NCI-H345 (cell line): ENCODE data around the gene INPP5K.

Experiments
- DNase-seq: peaks from one replicate; lab custom pipeline; 2025; lab: John Stamatoyannopoulos, UW

Gene INPP5K

DNA sequence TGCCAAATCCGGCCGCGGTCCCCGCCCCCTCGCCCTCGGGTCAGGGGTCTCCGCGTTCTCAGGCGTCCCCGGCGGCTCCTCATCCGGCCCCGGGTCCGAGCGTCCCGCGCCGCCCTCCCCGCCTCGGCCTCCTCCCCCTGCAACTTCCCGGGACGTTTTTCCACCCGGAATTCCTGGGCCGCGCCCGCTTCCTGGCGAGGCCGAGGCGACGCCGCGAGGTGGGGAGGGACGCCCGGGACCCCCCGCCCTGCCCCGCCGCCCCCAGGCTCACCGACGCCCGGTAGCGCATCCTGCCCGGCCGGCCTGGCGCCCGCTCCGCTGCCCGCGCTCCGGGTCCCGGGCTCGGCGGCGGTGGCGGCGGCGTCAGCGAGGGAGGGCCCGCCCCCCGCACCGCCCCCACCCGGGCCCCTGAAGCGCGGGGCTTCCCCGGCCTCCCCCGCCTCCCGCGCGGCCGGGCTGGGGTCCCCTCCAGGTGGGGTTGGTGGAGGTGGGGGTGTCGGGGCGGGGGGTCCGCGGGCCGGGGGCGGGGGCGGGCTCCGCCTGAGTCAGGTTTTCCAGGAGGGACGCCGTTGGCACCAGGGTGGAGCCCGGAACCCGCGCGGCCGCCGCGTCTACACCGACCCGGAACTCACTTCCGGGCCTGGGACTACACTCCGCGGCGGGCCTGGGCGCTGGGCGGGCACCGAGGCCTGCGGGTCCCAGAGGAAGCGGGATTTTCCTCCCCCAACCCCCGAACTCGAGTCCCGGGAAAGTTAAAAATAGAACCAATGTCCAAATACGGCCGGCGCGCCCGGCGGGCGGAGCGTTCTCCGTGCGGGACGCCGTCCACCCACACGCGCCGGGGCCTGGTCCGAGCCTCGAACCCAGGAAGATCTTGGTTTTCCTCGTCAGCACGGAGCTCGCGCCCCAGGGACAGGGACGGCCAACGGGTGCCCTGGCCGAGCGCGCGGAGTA lies 30.7 kb downstream of the INPP5K start:
- DNase-seq = peak; percentile 29

DNA sequence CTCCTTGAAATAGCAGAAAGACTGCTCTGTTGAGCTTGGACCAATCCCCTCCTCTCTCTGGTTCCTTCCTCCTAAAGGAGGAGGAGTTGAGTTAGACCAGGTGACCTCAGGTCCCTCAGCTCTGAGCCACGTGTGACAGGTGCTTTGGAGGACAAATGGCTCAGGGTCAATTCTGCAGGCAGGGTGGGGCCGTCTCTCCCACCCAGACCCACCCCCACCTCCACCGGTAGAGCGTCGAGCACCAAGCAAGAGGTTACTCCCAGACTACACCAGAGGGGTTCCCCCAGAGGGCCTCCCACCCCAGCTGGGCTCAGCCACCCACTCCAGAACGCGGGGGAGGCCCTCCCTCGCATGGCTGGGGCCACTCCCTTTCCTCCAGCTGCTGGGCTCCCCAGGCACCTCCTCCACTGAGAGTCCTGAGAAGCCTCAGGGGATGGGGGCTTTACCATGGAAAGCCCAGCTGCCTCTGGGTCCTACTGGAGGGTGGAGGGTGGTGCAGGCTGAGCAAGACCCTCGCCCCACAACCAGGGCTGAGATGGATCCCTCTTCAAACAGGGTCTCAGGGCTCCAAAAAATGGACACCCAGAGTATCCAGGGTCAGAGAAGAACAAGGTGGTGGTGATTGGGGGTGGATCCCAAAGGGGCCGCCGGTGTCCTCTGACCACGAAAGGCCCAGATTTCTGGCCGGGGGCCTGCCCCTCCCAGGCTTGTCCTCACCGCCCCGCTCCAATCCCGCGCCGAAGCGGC lies 31.6 kb downstream of the INPP5K start:
- peak; percentile 62 for DNase-seq

DNA sequence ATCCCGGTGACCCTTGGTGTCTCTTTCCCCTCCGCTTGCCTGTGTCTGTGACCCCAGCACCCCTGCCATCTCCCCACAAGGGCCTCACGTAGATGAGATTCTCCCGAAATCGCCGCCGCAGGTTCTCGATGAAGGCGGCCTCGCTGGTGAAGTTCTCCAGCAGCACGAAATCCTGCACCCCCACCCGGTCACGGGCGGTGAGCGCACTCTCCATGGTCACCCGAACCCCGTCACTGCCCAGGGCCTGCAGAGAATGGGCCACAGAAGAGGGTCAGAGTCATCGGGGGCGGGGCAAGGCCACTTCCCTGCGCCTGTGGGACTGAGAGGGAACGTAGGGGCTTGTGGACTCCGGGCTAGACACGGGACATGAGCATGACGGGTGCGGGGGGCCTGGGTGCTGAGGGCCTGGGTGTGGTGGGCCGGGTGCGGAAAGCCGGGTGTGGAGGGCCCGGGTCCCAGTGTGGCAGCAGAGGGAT lies 32.3 kb downstream of the INPP5K start:
- no peak for DNase-seq

DNA sequence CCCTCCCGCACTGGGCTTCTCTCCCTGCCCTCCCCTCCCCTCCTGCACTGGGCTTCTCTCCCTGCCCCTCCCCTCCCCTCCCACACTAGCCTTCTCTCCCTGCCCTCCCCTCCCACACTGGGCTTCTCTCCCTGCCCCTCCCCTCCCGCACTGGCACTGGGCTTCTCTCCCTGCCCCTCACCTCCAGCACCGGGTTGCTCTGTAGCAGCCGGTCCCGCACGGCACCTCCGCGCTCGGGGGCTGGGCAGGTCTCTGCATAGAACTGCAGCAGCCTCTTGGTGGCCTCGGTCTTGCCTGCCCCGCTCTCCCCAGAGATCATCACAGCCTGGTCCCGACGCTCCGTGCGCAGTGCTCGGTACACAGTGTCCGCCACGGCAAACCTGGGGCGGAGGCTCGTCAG lies 33.7 kb downstream of the INPP5K start:
- DNase-seq = no peak

DNA sequence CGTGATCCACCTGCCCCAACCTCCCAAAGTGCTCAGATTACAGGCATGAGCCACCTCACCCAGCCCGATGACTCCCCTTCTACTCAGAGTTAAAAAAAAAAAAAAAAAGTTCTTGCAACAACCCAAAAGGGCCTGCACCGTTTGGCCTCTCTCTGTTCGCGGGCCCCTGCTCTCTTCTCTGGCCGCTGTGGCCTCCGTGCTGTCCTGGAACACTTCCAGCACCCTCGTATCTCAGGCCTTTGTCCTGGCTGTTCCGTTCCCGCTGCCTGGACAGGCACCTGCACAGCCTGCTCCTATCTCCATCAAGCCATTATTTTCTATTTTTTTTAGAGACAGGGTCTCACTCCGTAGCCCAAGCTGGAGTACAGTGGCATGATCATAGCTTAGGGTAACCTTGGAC lies 34.7 kb downstream of the INPP5K start:
- no peak for DNase-seq

DNA sequence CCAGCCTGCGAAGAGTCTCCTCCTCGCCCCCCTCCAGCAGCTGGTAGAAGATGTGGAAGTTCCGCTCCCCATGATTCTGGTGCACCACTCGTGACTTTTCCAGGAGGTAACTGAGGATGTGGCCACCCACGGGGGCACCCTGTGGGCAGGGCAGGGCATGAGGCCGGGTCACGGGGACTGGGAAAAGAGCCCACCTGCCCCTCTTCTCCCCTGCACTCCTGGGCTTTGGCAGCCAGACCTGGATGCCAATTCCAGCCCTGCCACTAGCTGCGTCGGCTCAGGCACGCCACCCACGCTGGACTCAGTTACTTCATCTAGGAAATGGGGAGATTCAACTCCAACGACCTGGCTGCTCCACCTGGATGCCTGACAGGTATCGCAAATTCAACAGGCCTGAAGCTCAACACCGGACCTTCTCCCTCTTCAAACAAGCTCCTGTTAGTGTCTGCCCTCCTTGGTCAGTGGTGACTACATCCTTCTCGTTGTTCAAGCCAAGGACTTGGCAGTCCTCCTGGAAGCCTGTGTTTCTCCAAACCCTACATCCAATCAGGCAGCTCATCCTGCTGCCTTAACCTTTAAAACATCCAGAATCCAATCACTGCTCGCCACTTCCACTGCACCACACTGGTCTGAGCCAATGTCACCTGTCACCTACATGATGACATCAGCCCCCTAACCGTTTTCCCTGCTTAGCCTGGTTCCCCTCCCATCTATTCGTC lies 35.5 kb downstream of the INPP5K start:
- DNase-seq = no peak

DNA sequence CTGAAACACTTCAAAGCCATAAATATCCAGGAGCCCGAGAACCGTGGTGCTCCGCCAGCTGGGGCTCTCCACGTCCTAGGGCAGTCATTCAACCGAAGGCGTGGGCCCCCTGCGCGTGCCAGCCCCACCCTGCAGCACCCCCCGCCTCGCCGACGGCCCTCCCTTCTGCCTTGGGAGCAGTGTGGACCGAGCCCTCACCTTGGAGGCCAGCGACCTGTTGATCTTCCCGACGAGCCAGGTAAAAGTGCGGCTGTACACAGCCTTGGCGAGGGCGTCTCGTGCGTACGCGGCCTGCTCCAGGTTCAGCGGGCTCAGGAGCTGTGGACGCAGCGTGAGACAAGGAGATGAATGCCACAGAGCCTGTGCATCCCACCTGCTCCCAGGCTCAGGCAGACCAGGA lies 38.0 kb downstream of the INPP5K start:
- no peak for DNase-seq

DNA sequence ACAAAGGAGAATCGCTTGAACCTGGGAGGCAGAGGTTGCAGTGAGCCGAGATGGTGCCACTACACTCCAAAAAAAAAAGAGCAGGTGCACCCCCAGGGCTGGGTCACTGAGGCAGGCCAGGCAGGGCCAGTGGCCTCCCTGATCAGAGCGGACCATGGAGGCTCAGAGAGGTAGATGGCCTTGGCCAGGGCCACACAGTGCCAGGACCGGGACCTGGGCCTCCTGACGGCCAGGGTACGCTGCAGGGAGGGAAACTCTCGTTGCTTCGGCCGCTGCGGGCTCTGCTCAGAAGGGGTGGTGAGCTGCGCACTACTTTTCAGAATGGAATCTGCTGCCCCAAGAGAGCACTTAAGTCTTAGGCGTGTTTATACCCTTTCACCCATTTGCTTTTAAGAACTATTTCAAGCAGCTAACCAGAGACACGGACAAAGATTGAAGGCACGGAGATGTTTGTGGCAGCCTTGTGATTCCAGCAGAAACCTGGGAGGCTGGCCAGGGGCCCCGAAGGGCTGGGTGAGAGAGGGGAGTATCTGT lies 41.0 kb downstream of the INPP5K start:
- DNase-seq = no peak

DNA sequence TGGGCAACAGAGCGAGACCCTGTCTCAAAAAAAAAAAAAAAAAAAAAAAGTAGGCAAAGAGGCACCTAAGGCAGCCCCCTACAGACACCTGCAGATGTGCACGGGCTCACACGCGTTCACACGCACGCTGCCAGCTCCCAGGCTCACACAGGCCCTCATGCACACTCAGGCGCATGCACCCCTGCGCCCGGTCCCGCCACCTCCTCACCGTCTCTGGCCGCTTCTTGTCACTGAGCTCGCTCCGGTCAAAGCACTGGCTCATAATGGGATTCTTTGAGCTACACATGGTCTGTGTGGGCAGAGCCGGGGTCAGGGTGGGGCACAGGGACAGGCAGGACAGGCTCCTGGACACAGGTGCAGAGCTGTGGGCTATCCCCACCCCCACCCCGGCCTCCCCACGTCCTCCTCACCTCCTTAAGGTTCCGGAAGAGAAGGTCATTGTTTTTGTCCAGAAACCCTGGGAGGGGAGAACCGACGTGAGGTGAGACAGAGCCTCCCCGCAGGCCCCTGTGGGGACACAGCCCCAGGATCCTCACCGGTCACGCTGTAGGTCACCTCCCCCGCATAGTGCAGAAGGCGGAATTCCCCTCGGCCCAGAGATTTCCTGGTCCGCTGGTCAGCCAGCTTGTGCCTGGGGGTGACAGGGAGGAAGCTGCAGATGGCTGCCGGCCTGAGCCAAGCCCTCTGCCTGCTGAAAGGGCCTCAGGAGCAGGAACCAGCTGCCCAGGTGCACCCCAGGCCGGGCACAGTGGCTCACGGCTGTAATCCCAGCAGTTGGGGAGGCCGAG lies 41.8 kb downstream of the INPP5K start:
- no peak for DNase-seq

DNA sequence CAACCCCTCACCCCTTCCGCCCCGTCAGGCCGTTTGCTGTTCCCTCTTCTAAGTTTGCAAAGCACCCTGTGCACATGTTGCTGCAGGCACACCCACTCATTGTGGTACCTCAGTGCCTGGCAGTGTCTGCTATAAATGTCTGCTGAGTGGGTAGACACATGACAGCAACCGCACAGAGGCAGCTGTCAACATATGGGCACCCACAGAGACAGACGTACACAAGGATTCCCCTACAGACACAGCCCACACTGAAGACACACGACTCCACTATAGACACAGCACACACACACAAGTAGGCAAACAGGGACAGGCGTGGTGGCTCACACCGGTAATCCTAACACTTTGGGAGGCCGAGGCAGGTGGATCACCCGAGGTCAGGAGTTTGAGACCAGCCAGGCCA lies 42.6 kb downstream of the INPP5K start:
- no peak for DNase-seq

DNA sequence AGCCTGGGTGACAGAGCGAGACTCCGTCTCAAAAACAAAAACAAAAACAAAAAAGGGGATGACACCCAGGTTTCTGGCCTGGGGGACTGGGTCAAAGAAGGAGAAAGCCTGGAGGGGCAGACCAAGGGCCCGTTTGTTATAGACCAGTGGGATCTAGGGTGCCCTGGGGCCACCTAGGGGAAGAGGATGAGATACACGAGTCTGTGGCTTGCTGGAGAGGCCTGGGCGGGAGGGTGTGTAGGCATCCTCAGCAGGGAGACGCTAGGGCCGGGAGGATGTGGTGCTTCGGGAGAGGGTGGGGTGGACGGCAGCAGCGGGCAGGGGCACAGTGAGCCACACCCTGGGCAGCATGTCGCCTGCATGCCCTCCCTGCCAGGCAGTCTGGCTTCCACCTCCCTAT lies 43.2 kb downstream of the INPP5K start:
- no peak for DNase-seq

DNA sequence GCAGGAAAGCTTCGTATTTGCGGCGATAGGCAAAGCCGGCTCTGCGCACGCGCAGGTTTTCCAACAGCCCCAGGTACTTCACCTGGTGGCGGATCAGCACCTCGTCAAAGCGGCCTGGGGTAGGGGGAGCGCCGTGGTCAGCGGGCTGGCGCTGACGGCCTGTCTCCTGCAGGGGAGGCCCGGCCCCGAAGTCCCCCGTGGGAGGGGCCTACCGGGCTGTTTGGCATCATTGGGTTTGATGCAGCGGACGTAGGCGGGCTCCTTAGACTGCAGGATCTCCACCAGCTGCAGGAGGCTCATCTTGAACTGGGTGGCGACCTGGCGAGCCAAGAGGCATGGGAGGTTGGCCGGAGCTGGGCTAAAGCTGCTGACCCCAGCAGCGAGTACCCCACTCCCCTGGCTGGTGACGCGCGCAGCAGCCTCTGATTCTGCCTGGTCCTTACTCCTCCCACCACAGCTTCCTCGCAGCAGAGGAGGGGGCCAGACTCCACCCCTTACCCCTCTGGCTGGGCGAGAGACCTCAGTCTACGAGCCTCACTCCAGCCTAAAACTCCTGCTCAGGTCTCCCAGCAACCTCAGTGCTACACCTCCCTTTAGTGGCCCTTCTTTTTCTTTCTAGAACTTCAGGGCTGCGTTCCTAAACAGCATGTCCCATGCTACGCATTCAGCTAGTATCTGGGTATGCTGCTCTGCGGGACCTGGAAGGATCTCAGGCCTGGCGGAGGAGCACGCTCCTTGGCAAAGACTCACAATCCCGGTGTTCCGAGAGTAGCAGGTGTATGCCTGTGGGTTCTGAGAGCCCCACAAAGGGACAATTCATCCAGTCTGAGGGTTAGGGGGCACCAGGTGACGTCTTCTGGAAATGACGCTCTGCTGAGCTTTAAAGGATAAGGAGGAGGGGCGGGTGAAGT lies 44.2 kb downstream of the INPP5K start:
- DNase-seq = no peak

DNA sequence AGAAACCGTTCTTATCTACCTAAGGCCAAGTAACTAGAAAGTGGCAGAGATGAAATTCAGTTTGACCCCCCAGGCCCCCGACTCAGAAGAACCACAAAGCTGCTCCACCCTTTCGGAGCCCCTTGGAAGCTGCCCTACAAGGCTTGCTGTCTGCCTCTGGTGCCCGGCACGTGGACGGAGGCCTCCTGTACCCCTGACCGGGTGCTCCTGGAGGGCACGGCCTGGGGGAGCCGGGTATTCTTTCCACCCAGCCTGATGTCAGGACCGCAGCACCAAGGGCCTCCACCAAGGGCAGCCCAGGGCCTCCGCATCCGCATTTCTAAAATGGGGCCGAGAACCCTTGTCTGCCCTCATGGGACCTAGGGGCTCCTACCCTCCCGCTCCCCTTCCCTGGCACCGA lies 44.9 kb downstream of the INPP5K start:
- no peak for DNase-seq

DNA sequence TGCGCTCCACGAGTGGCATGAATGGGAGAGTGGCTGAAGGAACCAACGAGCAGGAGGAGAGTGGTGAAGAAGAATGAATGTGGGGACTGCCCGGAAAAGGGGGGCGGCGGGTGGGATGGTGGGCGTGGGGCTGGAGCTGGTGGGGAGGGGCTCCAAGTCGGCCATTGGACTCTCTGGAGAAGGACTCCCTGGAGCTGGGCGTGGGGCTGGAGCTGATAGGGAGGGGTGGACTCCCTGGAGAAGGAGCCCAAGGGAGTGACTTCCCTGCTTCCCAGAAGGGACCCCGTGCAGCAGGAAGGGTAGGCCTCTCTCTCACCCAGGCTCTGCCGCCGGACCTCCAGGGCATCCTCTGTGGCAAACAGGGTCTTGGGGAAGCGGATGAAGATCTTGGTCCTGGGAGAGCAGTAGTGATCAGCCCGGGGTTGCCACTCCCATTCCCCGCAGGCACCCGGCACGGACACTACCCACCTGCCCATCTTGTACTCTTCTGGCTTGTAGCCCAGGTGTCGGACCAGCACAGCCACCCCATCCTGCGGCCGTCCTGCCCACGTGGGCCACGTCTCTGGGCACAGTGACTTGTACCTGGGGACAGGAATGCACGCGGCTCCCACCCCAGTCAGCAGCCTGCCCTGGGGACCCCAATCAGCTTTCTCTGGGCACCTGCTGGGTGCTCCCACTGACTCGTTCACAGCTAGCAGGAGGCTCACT lies 45.5 kb downstream of the INPP5K start:
- DNase-seq = no peak

DNA sequence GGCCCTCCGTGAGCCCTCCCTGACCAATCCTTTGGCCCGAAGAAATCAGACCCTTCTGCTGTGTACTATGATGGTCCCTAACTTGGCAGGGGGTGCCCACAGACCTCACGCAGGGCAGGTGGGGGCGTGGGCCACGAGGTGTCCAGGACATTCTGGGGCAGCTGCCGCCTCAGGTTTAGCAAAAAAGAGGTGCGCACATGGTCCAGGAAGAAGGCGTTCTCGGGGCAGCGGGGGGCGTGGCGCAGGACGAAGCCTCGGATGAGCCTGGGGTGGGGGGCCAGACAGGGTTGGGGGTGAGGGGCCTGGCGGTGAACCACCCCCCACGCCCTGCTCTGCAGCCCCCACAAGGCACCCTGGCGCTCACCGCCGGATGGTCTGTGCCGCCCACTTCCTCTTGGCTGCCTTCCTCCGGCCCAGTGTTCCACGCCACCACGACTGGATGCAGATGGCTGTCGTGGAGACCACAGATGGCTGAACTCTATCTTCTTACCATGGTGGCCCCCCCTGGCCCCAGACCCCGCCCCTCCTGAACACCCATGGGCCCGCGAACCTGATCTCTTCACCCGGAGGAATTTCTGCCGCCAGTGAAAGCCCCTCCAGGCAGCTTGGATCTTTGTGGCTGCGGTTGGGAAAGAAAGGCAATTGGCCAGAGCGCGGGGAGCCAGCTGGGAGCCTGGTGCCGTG lies 46.2 kb downstream of the INPP5K start:
- DNase-seq = no peak

DNA sequence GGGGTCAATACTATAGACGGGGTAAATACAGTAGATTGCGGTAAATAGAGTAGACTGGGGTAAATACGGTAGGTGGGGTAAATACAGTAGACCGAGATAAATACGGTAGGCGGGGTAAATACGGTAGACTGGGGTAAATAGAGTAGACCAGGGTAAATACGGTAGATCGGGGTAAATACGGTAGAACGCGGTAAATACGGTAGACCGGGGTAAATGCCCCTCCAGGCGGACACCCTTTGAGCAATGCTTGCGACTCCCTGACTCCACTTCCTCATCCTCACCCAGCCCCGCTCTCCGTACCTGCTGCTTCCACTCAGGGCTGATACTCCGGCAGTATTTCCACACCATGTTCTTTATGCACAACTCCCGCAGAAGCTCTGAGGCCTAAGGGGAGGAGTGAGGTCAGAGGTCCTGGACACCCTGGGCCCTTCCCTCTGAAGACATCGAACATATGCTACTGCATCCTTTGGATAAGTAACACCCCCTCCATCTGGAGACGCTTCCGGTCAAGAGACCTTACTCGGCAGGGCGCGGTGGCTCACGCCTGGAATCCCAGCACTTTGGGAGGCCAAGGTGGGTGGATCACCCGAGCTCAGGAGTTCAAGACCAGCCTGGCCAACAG lies 47.1 kb downstream of the INPP5K start:
- DNase-seq = peak; percentile 20

DNA sequence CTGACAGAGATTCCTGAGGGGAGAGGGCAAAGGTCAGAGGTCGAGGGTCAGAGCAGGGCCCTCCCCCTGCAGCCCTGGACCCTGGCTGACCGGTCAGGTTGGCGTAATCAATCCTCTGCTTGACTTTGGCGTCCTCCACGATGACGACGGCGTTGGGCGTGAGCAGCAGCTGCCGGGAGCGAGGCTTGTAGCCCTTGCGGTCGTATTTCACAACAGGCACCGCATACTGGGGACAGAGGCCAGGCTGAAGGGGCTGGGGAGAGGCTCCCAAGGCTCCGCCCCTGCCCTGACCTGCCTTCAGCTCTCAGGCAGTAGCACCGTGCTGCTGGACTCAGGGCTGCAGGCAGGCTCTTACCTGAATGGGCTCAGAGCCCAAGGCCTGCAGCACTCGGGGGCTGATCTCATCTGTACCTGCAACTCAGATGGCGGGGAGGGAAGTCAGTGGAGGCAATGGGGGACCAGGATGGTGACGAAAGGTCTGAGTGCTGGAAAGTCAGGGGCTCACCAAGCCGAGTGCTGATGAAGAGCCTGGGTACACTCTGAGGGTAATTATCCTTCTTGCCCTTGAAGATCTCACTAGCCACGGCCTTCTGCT lies 48.4 kb downstream of the INPP5K start:
- DNase-seq = no peak

DNA sequence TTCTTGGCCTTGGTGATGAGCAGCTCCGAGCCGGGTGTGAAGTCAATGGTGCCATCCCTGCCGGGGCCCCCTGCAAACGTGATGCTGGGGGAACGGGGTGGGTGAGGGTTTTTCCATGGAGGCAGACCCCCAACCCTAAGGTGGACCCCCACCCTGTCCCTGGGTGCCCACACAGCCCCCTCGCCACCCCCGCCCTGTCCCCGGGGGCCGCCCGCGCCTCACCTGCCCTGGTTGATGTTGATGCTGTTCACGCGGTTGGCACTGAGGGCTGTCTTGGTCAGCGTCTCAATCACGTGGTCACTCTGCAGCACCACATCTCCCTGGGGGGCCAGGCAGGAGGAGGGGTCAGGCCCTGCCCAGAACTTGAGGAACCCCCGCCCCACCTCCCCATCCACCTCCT lies 49.2 kb downstream of the INPP5K start:
- DNase-seq = no peak
